ENCODE results near the gene TTC21A.

Gene TTC21A

DNA sequence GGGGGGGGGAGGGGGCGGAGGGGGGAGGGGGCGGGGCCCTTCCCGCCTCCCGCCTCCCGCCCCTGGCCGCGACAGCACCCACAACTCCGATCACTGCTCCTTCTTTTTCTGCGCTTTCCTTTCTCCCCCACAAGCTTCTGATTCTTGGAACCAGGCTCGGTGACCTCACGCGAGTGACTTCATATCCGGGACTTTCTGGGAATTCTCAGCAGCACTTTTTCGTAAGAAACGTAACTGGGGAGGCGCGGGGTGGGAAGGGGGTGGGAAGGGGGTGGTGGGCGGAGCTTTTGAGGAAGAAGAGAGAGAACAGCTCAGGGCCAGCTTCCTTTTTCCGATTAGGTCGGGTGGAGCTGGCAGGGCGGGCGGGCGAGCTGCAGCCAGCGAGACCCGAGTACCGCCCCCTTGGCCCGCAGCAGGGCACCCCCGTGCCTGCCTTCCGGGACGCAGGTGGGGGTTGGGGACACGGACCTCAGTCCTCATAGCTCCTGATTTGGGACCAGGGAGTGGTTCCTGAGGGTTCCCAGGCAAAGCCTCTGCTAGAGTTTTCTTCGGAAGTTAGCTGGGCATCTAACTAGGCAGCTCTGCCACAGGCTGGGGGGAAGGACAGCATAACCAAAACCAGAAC is 70.3 kb downstream of the TTC21A start:
- in situ Hi-C loops (cut with HindIII; ENCODE audit: low sequenced_read_pairs) = no loop called here

DNA sequence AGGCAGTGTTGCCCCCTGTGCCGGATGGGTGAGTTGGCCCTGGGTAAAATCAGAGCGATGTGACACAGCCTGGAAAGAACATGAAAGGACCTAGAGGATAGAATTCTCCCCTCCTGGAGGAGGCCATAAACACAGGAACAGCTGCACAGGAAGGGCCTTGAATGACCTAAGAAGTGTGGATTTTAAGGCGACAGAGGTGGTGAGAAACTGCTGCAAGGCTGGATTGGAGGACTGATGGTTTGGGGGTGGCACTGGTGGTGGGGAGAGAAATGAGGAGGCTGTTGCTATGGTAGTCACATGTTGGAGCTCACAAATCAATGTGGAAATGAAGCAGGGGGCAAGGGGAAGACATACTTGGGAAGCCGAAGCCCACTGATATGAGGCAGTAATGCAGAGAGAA is 71.1 kb downstream of the TTC21A start:
- in situ Hi-C loops (cut with HindIII; ENCODE audit: low sequenced_read_pairs) = no loop called here

DNA sequence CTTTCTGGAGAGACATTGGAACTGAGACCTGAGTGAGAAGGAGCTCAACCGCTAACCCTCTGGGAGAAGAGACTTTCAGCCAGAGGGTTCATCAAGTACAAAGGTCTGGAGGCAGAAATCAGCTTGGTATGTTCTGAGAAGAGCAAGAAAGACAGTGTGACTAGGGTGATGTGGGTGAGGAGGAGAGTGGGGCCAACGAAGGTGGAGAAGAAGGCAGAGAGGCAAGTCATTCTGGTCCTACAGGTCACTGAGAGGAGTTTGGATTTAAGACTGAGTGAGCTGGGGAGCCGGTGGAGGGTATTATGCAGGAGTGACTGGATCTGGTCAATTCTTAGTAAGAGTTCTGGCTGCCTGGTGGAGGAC is 72.7 kb downstream of the TTC21A start:
- in situ Hi-C loops (cut with HindIII; ENCODE audit: low sequenced_read_pairs) = no loop called here

DNA sequence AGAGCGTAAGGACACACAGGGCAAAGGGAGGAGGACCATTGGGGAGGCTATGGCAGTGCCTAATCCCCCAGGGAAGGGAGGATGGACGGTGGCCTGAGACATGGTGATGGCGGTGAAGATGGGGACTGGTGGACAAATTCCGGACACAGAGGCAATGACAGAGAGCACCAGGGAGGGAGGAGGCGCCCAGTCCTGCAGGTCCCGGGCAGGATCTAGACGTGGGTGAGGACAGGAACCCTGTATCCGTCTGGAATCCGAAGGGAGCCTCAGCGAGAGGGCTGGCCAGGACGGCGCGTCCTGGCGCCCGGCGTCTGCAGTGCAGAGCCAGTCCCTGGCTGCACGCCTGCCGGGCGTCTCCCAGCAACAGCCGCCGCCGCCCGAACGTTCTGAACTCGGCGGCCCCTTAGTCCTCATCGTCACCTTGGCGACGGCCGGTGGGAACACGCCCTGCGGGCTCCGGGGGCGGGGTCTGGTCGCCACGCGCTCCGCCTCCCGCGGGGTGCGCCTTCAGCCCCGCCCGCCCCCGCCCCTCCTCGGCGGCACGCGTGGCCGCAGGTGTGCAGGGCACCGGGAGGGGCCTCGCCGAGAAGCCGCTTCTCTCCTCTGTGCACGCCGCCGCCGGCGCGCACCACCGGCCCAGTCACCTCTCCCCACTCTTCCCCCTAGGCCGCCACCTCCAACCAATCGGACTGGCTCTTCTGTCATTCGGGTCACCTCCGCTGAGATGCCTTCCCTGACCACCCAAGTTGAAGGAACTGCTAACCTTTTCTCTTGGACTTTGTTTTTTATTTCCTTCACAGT is 73.3 kb downstream of the TTC21A start:
- in situ Hi-C loops (cut with HindIII; ENCODE audit: low sequenced_read_pairs) = no loop called here

DNA sequence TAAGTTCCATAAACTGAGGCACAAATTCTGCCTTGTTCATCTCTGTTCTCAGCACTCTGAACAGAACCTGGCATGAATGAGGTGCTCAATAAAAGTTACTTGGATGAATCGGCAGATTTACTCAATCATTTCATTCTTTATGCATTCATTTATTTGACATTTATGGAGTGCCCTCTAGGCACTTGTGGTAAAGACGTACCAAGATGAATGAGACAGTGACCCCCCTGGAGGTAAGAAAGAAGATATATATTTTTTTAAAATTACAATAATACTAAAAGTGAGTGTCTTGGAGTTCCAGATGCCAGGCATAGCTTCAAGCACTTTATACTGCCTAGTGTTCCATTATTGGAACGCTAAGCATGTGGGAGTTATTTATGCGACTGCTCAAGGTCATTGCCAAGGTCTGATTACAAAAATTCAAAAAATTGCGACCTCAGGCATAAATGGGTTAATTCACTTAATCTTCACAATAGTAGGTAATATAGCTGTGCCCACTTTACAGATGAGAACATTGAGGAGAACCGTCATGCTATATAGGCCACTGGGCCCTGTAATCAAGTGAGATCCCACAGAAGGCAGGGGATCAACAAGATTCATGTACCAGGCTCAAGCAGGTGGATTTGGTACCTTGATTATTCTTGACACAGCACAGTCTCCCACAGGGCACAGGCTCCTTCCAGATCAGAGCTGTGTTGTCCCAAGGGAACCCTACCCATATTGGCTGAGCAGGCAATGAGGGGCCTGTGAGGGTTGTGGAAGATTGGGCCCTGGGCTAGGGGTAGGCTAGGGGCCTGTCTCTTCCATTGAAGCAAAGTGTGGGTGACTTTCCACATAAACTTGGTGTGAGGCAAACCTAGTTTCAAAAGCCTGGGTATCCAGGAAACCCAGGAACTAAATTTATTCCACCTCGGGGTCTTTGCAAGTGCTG is 74.2 kb downstream of the TTC21A start:
- in situ Hi-C loops (cut with HindIII; ENCODE audit: low sequenced_read_pairs) = no loop called here

DNA sequence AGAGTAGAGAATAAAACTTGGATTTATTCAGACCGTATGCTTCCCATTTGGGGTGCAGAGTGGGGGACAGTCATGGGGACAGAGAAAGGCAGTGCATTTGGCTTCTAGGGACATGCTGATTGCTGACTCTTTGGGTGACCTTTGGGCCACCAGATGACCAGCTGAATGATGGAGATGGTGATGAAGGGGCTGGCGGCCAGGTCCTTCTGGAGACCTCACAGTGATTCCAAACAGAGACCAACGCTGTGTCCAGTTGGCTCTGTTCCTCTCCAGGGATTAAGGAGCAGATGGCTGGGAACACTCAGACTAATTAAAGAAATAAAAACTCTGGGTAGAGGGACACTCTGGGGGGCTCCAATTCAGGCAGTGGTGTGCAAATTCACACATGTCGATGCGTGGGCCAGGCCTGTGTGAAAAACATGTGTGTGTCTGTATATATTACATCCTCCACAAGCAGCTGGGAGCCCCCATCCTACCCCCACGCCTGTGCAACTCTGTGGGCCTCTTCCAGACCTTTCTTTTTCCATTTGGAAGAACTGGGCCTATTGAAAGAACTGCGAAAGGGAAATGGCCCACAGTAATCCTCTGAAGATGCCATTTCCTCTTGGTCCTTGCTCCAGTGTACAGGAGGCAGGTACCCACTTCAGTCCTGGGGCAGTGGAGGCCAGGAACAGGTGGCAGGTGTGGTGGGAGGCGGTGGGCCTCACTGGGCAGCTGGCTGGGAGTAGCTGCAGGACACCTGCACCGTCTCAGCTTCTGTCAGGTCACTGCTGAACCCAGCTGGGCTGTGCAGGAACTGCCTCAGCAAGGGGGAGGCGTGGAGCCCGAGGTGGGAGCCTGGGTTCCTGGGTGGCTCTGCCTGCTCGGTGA is 76.0 kb downstream of the TTC21A start:
- in situ Hi-C loops (cut with HindIII; ENCODE audit: low sequenced_read_pairs) = no loop called here

DNA sequence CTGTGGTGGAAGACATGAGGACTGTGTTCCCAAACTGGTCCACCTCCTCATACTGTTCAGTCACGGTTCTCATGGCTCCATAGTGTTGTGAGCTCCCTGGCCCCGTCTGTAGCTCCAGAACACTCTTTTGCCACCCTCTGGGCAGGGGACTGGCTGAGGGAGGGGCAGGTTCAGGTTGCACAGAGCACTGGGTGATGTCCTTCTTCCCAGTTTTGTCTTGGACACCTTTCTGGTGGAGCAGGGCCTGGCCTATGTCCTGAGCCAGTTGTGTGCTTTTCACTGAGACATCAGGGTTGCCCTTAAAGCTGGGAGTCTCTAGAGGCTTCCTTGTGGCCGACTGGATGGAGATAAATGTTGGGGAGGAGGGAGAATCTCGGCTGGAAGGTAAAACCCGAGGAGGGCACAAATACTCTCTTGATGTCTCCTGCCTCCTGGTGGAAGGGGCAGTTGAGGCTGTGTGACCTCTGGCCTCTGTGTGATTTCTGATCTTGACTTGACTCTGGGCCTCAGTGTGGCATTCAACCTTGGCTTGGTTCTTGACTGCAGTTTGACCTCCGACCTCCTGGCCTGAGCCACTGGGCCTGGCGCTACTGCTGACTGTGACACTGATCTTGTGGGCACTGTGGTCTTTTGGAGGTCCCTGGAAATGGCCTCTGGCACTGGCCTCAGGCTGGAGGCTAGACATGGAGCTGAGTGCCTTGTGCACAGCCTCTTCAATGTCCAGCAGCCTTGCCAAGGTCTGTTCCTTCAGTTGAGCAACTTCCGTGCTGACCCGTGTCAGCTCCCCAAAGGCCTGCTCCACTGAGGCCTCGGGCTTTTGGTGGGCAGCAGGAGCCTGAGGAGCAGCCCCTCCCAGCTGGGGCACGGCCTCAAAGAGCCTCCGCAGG is 76.8 kb downstream of the TTC21A start:
- in situ Hi-C loops (cut with HindIII; ENCODE audit: low sequenced_read_pairs) = no loop called here

DNA sequence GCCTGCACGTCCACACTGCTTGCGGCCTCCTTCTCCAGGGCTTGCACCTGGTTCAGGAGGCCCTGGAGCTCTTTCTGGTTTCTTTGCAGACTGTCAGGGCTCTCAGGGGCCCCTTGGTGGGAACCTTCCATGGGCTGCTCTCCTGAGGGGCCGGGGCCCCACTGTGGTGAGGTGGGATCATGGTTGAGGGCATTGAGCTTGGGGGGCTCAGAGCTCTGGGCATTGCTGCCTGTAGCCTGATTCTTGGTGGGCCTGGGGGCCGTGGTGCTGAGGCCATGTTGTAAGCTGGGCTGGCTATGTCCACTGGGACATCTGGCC is 77.4 kb downstream of the TTC21A start:
- in situ Hi-C loops (cut with HindIII; ENCODE audit: low sequenced_read_pairs) = no loop called here

DNA sequence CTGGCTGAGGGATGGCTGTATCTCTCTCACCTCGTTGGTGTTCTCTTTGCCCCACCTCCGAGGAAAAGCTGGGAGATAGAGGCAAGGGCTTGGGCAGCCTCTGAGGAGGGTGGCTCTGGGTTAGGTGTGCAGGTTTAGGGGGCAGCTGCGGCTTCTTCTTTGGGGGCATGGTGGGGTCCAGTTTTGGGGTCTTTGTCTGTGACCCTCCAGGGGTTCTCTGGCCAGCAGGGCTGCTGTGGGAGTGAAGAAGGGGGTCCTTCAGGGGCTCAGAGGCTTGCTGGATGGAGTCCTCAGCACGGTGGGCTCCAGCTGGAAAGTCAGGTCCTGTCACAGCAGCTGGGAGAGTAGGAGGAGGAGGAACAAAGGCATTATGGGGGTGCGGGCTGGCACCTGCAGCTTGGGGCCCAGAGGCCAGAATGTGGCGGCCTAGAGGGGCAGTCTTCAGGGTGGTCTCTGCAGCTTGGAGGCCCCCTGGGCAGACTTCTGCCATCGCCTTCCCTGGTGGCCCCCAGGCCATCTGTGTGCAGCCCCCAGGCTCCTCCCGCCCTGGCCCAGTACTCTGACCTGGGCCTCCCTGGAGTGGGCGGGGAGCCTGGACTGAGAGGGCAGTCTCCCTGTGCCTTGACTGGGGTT is 78.0 kb downstream of the TTC21A start:
- in situ Hi-C loops (cut with HindIII; ENCODE audit: low sequenced_read_pairs) = no loop called here

DNA sequence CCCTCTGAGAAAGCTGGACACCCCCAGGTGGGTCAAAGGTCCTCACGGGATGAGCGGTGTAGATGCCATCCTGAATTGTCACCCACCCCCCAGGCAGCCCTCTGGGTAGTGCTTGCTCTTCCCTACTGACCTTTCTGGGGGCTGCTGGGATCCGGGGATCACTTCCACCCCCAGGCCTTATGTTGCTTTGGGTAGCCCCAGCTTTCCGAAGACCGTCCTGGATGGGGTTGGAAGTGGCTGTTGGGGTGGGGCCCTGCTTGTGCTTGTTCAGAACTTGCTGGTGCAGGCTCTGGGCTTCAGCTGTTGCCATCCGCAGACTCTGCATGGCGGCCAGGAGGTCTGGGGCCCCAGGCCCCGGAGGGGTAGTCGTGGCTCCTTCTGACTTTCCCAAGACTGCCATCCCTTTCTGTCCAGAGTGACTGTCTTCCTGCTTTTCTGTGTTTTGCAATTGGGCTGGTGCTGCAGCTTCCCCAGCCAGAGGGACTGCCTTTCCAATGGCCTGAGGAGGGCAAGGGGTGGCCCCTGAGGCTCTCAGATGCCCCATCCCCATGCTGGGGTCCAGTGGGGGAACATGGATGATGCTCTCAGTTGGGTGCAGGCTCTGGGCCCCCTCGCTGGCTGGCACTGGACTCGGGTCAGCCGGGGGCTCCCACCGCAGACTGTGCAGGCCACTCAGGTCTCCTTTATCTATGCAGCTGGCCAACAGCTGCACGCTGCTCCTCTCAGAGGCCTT is 78.6 kb downstream of the TTC21A start:
- in situ Hi-C loops (cut with HindIII; ENCODE audit: low sequenced_read_pairs) = no loop called here

DNA sequence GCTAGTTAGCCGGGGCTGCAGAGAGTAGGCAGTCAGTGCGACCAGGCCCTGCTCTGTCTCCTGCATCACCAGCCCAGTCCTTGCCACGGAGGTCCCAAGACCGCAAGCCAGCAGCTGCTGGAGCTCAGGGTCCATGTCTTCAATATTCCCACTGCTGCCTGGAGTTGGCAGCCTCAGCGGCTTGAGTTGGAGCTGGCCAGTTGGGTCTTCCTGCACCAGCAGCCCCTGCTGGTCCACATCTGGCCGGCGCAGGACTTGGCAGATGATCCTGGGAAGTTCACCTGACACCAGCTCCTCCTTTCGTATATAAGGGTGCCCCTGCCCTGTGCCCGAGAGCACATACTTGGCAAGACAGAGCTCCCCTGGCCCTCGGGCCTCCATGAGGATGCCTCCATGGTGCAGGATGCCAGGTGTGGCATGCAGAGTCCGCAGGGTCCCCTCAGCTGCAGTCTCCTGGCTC is 79.2 kb downstream of the TTC21A start:
- in situ Hi-C loops (cut with HindIII; ENCODE audit: low sequenced_read_pairs) = no loop called here

DNA sequence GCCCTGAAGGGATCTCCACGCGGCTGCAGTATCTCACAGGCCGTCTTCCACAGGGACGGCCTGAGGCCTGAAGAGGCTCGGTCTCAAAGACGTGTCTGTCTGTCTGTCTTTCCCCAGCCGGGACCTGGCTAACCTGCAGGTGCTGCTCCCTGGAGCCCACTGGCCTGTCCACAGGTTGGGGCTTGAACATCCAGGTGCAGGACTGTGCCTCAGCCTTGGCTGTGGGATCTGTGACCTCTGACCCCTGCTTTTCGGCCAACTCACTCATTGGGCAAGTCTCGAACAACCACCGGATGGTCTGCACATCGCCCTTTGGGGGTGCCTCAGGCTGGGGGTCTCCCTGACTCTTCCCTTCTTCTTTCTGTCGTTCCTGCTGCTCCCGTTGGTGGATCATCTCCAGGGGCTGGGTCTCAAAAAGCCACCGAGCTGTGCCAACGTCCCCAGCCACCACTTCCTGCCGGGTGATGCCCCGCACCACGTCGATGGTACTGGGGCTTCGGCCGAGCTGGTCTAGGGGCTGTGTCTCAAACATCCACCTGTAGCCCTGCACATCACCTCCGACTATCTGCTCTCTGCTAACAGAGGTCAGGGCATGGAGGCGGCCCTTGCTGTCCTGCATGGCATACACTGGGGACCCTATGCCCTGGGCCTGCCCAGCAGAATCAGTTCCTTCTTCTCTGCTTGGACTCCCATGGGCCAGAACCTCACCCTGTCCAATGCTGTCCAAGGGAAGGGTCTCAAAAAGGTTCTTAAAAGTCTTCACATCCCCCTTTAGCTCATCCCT is 80.1 kb downstream of the TTC21A start:
- in situ Hi-C loops (cut with HindIII; ENCODE audit: low sequenced_read_pairs) = no loop called here
